ENCODE measurements around the gene FAIM2.
A peak's percentile ranks its signal among the peaks of the same experiment; 100 is the strongest.

Gene FAIM2

DNA sequence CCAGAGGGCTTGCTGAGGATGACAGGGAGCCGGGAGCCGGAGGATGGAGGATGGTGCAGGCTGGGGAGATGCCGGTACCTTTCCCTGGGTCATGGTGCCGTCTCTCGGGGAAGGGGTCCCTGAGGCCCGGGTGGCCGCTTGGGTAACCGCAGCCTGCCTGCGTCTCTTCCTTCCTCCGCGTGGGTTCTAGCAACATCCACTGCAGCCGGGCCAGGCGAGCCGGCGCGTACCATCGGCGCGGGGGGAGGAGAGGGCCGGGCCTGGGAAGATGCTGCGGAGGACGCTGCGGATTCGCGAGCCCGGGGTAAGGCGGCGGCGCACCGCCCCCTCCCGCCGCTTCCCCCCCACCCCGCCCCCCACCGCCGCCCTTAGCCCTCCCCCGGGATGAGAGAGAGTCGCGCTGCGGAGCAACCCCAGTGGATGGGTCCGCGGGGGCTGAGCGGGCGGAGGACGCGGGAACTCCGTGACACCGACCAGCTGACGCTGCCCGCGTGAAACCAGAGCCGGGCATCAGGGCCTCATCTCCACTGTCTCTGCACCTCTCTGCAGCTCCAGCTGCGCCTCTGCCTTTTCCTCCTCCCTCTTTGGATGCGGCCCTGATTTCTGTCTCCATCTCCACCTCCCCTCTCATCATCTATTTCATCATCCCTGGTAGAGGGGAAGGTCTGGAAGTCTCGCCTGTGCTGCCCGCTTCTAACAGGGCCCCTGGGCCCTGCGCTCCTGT is at the start of gene FAIM2:
Gene FAIM2, minus strand, starts transcription at position 201 of the 724 bp plus-strand sequence. Its CDS starts 108 bp downstream, at position 93.
- peak; percentile 81 for DNase-seq (ENCODE audit: low spot score)

DNA sequence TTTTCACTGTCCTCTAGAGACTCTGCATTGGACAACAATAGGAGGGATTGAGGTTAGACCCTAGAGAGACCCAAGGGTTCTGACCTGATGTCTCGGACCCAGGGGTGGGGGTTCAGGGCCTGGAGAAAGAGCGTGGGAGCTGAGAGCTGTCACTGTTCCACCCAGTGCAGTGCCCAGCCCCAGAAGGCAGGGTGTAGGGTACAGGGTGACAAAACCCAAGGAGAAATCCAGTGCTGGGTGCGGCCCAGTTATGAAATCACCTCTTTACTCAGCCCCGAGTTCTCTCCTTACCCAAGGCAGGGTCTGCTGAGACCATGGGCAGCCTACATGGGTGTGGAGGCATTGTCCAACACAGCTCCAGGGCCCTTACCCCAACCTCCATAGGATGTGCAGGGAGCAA is 49.5 kb upstream of the FAIM2 start:
- no peak for DNase-seq (ENCODE audit: low spot score)

DNA sequence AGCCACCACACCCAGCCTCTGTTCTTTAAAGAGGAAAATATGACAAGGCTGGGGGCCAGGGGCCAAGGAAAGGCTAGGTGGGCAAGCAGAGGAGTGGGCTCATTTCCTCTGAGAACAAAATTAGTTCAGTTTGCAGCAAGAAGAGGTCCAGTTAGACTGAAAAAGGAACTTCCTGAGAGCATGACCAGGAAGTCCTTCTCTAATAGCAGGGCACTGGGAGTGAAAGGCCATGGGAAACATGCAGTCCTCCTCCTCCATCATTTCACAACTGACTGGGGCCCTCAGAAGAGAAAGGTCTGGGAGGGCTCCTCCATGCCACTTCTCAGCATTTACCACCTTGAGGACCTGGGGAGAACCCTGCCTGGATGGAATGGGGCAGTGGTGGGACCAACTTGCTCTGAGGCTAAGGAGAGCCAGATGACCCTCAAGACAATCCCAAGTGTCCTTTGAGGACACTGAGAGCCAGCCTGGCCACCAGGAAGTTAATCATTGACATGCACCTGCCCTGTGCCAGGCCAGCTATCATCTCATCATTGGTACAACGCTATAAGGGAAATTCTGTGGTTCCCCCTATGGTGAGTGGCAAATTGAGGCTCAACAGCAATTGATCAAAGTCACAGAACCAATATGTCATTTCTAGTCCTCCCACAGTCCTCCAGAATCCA is 48.8 kb upstream of the FAIM2 start:
- DNase-seq (ENCODE audit: low spot score) = no peak

DNA sequence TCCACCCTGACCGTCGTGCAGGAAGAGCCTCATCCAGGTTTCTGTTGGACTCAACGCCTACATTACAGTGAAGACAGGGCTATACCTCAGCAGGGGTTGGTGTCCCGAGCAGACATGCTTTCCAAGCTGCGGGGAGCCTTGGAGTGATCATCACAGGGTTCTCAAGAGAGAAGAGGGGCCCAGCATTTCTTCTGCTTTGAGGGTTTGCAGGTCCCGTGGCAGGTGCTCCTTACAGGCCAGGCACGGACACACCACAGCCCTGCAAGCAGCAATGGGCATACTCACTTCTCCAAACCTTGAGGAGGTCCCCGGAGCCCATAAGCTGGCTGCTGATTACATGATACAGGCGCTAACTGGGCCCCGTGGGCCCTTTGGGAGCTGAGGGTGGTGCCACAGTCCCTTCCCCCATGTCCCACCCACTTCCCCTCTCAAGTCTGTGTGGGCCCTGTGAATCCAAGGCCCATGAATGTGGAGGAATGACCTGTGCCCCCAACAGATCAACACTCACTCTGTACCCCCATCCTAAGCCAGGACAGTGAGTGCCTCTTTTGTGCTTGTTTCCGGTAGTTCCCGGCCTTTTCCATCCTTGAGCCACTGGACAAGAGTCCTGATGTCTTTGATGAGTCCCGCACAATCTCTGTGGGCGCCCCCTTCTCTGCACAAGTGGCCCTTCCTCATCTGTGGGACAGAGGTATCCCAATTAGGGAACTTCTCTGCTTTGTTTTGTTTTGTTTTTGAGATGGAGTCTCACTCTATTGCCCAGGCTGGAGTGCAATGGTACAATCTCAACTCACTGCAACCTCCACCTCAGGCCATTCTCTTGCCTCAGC is 47.9 kb upstream of the FAIM2 start:
- DNase-seq (ENCODE audit: low spot score) = no peak

DNA sequence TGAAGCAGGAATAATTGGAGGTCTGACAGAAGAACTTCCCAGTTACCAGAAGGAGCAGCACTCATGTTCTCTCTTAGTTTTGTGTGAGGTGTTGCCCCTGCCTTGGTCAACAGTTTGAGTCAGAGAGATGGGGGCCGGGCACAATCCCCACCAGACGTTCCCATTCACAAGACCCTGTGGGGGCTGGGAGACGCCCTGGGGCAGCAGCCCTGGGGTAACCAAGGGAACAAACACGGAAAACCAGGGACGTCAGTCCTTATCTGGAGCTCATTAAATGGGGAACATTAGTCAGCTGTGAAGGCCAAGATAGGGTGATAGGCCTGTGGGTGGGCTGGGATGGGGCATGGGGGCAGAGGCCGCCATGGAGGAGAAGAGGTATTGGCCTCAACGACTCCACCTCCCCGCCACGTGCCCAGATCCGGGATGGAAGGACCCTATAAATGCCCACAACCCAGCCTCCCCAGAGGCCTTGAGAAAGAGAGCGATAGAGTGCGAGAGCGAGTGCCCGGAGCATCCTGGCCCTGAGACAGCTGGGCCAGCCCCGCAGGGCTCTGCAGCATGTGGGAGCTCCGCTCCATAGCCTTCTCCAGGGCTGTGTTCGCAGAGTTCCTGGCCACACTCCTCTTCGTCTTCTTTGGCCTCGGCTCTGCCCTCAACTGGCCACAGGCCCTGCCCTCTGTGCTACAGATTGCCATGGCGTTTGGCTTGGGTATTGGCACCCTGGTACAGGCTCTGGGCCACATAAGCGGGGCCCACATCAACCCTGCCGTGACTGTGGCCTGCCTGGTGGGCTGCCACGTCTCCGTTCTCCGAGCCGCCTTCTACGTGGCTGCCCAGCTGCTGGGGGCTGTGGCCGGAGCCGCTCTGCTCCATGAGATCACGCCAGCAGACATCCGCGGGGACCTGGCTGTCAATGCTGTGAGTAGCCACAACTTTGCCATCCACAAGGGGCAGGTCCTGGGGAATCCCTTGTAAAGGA is 46.9 kb upstream of the FAIM2 start, which contains the start of gene AQP2:
Gene AQP2, plus strand, starts transcription at position 465 of the 979 bp plus-strand sequence. Its CDS starts 94 bp downstream, at position 559.
- DNase-seq (ENCODE audit: low spot score) = no peak

DNA sequence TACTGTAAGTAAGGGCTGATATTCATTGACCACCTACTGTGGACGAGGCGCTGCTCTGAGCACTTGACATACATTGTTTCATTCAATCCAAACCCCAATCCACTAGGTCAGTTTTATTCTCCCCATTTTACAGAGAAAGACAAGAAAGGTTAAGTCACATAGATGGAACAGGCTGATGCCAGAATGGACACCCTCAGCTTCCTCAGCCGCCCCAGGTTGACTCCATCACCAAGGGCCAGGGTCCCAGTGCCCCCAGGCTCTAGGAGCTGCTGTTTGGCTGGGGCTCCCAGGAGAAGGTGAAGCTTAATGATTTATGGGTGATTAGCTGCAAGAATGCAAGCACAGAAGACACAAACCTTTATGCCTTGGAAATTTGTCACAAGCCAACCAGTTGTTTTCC is 46.2 kb upstream of the FAIM2 start:
- DNase-seq (ENCODE audit: low spot score) = no peak

DNA sequence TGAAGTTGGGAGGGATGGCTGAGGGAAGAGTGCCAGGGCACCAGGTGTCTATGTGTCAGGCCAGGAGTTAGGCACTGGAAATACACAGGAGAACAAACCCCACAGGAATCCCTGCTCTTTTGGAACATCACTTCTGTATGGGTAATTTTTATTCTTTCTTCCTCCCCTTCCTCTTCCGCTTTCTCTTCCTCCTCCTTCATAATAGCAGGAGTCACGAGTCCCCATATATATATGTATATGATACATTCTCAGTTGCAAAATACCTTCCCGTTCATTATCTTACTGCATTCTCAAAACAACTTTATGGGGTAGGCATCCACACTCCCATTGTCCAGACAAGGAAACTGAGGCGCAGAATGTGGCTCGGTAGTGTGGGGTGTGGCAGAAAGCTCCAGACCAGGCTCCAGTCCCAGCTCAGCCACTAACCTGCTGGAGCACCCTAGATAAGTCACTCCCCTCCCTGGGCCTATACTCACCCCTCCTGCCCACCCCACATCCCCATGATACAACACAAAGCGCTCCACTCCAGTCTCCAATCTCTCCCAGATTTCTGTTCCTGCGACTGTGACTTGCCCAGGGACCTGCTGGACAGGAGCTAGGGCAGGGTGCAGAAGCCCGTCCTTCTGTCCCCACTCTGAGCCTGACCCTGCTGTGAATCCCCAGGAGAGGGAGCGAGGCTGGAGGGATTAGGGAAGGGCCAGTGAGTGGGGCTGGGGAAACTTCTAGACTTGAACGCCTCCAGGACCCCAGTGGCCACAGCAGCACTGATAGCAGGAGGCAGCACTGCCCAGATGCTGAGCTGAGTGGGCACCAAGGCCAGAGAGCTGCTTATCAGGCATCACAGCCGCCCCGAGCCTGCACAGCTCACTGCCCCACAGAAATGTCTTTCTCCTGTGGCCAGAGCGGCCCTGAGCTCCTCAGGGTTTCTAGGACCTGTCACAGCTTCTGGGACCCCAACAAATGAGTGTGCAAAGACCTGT is 45.5 kb upstream of the FAIM2 start:
- no peak for DNase-seq (ENCODE audit: low spot score)

DNA sequence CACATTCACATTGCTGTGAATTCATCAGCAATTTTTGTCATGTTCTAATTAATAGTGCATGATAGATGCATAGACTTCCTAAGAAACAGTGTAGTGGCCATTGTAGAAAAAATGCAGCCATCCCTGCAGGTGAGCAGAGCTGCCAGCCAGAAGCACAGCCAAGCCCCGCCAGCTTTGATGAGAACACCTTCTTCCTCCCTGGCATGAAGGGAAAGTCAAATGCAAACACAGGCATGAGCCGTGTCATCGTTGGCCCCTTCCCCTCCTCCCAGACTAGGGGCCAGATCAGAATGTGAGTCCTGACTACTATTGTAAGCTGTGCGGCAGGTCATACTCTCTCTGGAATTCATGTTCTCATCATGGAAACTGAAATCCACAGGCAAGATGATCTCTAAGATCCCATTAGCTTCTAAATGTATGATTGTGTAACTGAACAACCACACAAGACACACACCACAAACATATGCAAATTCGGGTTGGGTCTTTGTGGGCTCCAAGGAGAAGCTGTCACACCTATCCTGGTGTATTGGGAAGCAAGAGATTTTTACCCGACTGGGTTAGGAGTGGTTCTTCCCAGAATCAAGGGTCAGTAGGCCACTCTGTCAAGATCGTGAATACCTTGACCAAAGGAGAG is 44.0 kb upstream of the FAIM2 start:
- DNase-seq (ENCODE audit: low spot score) = no peak

DNA sequence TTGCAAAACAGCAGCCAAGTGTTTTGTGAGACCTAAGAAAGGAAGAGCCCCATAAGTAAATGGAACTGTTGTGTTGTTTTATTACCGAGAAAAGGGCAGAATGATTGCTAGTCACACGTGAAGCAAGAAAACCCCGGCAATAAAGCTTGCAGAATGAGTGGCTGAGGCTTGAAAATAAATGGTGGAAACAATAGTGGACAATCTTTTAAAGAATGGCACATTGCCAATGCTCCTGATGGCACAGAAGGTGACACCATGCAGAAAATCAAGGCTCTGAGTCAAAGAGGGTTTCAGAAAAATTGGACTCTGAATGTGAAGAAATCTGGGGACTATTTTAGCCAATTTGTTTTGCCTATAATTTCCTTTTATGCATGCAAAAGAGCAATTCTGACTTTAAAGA is 42.8 kb upstream of the FAIM2 start:
- DNase-seq (ENCODE audit: low spot score) = peak; percentile 47

DNA sequence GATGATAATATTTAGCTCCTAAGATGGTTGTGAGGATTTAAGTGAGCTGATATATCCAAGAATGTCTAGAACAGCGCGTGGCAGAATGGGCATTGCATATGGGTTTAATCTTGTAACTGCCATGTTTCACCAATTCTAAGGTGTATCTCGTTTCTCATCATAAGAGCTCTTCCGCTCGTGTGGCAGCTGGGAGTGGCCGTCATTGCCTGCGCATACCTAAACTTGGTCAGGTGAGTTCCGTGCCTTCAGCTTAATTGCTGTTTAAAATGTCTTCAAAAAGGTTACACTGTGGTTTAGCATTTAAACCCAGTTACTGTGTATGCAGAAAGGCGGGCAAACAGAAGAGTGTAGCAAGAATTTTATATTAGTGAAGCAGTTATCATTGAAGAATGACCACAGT is 42.4 kb upstream of the FAIM2 start:
- DNase-seq (ENCODE audit: low spot score) = peak; percentile 8

DNA sequence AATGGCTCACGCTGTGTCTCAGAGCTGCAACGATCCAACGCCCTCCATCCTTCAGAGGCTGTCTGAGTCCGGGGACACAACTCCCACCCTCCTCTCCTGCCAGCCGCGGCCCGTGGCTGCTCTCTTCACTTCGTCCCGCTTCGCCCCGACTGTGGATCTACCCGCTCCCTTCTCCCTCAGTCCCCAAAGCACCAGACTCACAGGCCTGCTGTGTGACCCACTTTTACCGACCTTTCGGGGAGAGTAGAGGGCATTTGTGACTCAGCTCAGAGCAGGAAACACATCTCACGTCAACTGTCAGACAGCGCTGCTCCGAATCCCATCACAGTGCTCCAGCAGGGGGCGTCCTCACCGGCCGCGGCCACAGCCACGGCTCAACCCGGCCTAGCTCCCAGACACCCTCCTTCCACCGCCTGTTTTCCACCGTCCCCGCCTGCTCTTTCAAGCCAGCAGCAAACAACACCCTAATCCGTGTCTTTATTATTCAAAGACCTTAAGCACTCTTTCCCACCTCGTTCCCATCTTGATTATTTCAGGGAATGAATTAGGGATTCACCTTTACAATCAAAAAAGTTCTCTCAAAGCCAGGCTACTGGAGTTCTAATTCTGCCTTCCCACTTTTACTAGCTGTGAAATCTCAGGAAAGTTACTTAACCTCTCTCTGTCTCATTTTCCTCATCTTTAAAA is 41.8 kb upstream of the FAIM2 start:
- DNase-seq (ENCODE audit: low spot score) = peak; percentile 77

DNA sequence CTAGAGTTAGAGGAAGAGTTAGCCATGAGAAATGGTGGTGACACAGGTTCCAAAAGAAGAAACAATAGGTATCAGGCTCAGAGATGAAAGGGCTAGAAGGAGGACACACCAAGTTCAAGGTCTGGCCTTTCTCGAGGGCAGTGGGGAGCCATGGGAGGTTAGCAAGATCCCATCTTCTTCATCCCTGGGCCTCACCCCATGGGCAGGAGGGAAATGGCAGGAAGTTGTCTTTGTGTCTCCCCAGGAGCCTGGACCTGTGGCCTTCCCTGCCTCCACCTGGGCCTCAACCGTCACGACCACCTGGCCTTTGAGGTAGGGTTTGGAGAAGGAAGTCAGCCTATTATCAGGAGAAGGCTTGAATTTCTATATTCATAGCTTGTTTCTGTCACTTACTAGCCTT is 41.0 kb upstream of the FAIM2 start:
- no peak for DNase-seq (ENCODE audit: low spot score)

DNA sequence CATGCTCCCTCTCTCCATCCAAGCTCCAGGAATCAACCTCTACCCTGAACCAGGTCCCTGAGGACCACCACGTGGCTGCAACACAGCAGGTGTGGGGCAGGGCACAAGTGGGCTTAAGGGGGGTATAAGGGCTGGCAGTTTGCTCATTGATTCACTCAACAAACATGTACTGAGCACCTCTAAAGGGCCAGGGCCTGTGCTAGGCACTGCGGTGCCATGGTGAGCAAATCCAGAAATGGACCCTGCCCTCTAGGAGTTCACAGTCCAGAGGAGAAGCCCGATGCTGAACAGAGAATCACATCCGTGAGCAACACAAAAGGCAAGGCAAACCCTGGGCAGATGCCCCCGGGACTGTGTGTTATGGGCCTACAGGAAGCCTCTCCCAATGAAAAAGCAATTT is 40.3 kb upstream of the FAIM2 start:
- DNase-seq (ENCODE audit: low spot score) = no peak

DNA sequence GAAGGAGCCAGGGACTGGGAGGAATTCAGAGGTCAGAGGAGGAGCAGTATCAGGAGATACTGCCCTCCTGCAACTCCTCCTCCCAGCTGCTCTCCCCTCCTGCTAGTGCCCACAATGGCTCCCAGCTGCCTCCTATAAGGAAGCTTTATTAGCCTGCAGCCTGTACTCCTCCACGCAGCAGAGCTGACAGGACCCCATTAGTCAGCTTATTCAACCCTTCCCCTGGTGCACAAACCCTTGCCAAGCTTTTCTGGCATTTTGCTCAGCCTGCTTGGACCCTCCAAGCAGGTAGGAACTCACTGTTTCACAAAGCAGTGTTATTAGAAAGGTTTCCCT is 39.9 kb upstream of the FAIM2 start:
- DNase-seq (ENCODE audit: low spot score) = no peak

DNA sequence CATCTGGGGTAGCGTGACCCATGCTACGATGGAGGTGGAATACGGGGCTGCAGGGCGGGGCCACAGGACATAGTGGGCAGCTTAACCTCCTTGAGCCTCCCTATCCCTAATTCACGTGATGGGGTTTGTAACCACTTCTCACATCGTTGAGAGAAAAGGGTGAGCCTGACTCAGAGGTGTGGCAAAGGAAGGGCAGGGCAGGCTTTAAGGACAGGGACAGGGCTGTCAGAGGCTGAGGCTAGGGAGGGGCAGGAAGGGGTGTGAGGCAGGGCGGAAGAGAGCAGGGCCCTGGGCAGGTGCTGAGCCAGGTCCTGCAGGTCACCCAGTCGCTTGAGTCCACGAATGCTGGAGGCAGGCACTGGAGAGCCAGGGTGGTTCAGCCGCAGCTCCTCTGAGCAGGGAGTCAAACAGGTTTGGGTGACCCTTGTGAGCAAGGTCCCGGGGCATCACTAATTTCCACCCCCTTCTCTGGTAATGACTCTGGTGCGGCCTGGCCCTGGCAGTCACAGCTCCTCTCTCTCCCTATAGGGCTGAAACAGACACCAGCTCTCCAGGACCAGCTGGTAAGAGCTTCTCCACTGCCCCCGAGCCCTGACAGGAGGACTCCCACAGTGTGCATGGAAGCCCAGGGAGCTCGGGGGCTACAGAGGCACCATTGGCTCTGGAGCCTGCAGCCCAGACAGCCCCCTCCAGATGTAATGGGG is 39.4 kb upstream of the FAIM2 start:
- no peak for DNase-seq (ENCODE audit: low spot score)

DNA sequence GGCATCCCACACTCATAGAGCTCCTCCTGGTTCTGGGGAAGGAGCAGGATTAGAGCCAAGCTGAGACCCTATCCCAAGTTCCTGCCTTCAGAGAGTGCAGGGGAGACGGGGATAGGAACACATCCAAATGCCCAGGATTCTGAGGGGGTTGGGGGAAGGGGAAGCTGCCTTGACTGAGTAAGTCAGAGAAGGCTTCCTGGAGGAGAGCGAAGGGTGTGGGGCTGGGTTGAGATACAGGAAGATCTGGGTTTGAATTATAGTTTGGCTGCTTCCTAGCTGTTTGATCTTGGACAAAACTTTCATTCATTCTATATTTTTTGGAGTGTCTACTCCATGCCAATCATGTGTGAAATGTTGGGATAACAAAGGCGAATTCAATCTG is 38.8 kb upstream of the FAIM2 start:
- DNase-seq (ENCODE audit: low spot score) = no peak

DNA sequence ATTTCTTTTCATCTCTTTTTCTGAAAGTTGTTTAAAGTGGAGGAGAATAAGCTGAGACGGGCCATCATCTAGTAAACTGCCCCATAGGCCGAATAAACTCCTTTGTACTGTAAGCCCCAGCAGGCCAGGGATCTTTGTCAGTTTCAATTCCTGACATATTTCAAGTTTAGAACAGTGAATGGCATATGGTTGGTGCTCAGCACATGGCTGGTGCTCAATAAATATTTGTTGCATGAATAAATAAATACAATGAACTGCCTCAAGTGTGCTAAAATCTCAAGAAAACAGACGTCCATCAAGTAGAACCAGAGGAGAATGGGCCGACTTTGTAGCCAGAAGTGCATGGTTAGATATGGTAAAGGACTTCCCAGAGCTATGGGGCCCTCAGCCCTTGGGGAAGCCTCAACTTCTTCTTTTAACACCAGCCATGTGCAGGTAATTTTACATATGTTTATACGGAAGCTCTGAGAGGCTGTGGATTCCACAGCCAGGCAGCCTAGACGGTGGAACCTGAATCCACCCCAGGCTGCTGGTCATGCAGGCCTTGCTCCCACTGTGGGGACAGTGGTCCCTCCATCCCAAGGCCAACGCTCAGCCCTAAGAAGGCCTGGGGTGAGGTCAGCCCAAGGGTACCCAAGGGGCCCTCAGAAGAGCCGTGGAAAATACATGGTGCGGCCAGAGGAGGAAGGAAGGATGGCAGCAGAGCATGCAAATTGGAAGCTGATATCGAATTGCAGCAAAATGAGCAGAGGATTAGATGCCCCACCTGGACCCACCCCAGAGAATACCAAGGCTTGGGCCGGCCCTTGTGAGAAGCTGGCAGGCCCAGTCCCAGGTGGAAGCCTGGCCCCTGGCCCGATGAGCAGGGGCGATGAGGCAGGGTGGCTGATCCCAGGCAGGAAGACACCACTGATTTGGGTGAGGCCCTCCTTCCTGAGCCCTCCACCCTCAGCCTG is 38.1 kb upstream of the FAIM2 start:
- DNase-seq (ENCODE audit: low spot score) = no peak

DNA sequence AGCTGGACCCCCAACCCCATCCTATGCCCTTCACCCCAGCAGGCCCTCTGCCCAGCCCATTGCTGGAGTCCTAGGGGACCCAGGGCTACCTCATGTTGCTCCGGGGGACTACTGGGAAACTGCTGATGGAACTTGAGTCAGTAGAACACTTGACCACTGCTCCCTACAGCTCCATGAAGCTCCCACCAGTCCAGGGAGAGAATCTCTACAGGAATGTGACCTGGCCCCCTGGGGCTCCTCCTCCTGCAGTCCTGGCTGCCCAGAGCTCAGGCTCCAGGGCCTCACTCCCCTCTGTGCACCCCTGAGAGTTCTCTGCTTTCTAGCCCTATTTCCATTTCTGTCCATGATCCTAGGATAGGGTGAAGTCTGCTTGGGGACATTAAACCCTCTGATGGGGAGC is 36.0 kb upstream of the FAIM2 start:
- no peak for DNase-seq (ENCODE audit: low spot score)
